Keratinocyte (primary cell): ENCODE measurements around the gene R3HDM4. TPM values are rescaled to one million over a fixed set of nuclear protein-coding genes. Genes with fewer than 3 reads are reported as not detected.

Experiments
- DNase-seq: peaks from one replicate; pipeline ENCODE4 v3.0.0-alpha.2; 2011; ENCODE audit warnings: low read depth, missing footprints, low spot score
- FAIRE-seq: peaks from 2 replicates; lab custom pipeline; 2011; peaks lifted over from hg19 to GRCh38; lab: Jason Lieb, UNC
- H2AFZ ChIP-seq: 2 replicates; pipeline ENCODE4 v1.6.0; 2012; ENCODE audit warnings: low read length, control low read depth, inconsistent platforms; ENCODE audit not compliant: control insufficient read depth
- H3K27ac ChIP-seq: 2 replicates; pipeline ENCODE4 v1.5.1; 2011; ENCODE audit warnings: low read length; ENCODE audit not compliant: control insufficient read depth, insufficient read depth
- H3K27me3 ChIP-seq: 3 replicates; pipeline ENCODE4 v1.6.0; 2011; ENCODE audit warnings: low read length; ENCODE audit not compliant: control insufficient read depth, insufficient read depth; ENCODE audit errors: extremely low read depth
- H3K36me3 ChIP-seq, 2 experiments: 2 replicates in 1 of 2; 3 replicates in 1 of 2; pipeline ENCODE4 v1.5.1; 2011; ENCODE audit warnings: low read length in 2 of 2, mild to moderate bottlenecking in 1 of 2; ENCODE audit not compliant: control insufficient read depth in 2 of 2, insufficient read depth in 2 of 2; ENCODE audit errors: extremely low read depth in 1 of 2
- H3K4me1 ChIP-seq: 3 replicates; pipeline ENCODE4 v1.5.1; 2011; ENCODE audit warnings: low read length; ENCODE audit not compliant: control insufficient read depth, insufficient read depth; ENCODE audit errors: extremely low read depth
- H3K4me2 ChIP-seq: 3 replicates; pipeline ENCODE4 v1.6.0; 2011; ENCODE audit warnings: low read depth, low read length; ENCODE audit not compliant: control insufficient read depth, insufficient read depth; ENCODE audit errors: extremely low read depth
- H3K4me3 ChIP-seq, 3 experiments: fragments of 200-600 bp in 1 of 3; sonication (generic) in 1 of 3; 2 replicates in 2 of 3; 3 replicates in 1 of 3; pipeline ENCODE4 v1.5.1; 2011 to 2016; ENCODE audit warnings: low read length in 3 of 3, mild to moderate bottlenecking in 3 of 3, control low read depth in 2 of 3, inconsistent platforms in 1 of 3, low read depth in 1 of 3, mixed read lengths in 1 of 3, mixed run types in 1 of 3, moderate library complexity in 1 of 3; ENCODE audit not compliant: control insufficient read depth in 2 of 3, insufficient read depth in 2 of 3; ENCODE audit errors: extremely low read depth in 1 of 3
- H3K79me2 ChIP-seq: 2 replicates; pipeline ENCODE4 v1.6.0; 2012; ENCODE audit warnings: low read length; ENCODE audit not compliant: control insufficient read depth, insufficient read depth
- H3K9ac ChIP-seq: 3 replicates; pipeline ENCODE4 v1.6.0; 2011; ENCODE audit warnings: low read length; ENCODE audit not compliant: control insufficient read depth, insufficient read depth; ENCODE audit errors: extremely low read depth
- H3K9me1 ChIP-seq: 3 replicates; pipeline ENCODE4 v1.6.0; 2011; ENCODE audit warnings: low read length; ENCODE audit not compliant: control insufficient read depth, insufficient read depth; ENCODE audit errors: extremely low read depth
- H3K9me3 ChIP-seq: 2 replicates; pipeline ENCODE4 v1.5.1; 2012; ENCODE audit warnings: low read depth, low read length; ENCODE audit not compliant: control insufficient read depth
- H4K20me1 ChIP-seq: 3 replicates; pipeline ENCODE4 v1.6.0; 2011; ENCODE audit warnings: low read length; ENCODE audit not compliant: control insufficient read depth, insufficient read depth; ENCODE audit errors: extremely low read depth
- EZH2 ChIP-seq: IDR thresholded peaks from one replicate; pipeline ENCODE4 v1.6.1; 2012; ENCODE audit warnings: inconsistent platforms, mild to moderate bottlenecking, low read length, moderate library complexity
- dilution Hi-C: fragments of 300-500 bp; cut with MboI; formaldehyde crosslinking; loops from one replicate; pipeline ENCODE4 v1.7.0; 2020; ENCODE audit warnings: low sequenced_read_pairs; ENCODE audit not compliant: extremely low pct_ligation_motif_present
- polyA plus RNA-seq, 5 experiments: library from polyadenylated mRNA; depleted of rRNA in 3 of 5; stranded (reverse) in 3 of 5; stranded (forward) in 1 of 5; unstranded in 1 of 5; fragments of >200 nt; gene quantifications; 1 replicate in 1 of 5; 2 replicates in 3 of 5; 3 replicates in 1 of 5; pipeline versions ENCODE4 v1.2.1 to v1.2.3, GENCODE V29; 2011 to 2012; ENCODE audit warnings: missing spikeins in 2 of 5, low read depth in 1 of 5, low replicate concordance in 1 of 5
- TF ChIP-seq, protein P1 (sequence below), 3 experiments: IDR thresholded peaks in 1 of 3; conservative IDR thresholded peaks in 1 of 3; optimal IDR thresholded peaks in 1 of 3; 2 replicates in 2 of 3; 3 replicates in 1 of 3; pipeline versions ENCODE3 to v1.5.1; 2011; ENCODE audit warnings: low read length in 3 of 3, mild to moderate bottlenecking in 3 of 3, moderate library complexity in 2 of 3, control low read depth in 1 of 3, inconsistent platforms in 1 of 3; ENCODE audit not compliant: insufficient read depth in 2 of 3; ENCODE audit errors: extremely low read depth in 1 of 3

The R3HDM4 gene
- polyA plus RNA-seq, 1 donor (not counting 4 experiments of a cell fraction or from before 2014, with no cell fraction given) = 33.5 TPM

DNA sequence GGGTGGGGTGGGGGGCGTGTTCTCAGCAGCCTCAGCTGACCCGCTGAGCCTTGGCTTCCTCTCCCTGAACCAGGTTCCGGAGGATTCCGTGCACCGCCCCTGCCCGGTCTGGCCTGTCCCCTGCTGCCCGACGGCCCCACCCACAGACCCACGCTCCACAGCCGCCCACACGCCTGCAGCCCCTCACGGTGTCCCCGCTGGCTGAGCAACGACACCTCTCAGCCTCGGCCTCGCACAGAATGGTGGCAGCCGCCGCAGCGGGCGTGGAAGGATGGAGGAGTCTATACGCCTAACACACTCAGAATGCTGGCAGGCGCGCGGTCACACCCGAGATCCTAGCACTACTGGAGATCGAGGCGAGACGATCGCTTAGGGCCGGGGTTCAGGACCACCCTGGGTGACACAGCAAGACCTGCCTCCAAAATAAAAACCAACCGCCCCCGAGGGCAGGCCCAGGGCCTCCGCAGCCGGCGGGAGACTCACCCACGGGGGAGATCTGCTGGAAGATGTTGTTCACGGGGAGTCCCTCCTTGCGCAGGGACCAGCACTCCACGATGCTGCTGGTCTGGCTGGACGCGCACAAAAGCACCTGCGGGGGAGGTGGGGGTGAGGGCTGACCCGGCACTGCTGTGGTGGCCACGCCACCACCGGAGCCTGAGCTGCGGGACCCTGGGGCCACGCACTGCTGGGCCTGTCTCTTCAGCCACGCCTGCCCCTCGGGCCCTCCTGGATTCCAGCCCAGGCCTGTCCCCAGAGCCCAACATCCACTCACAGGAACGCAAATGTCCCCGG, 28.4 kb downstream of the R3HDM4 start:
- no peak for TF ChIP-seq EZH2
- TF ChIP-seq, protein P1, sequence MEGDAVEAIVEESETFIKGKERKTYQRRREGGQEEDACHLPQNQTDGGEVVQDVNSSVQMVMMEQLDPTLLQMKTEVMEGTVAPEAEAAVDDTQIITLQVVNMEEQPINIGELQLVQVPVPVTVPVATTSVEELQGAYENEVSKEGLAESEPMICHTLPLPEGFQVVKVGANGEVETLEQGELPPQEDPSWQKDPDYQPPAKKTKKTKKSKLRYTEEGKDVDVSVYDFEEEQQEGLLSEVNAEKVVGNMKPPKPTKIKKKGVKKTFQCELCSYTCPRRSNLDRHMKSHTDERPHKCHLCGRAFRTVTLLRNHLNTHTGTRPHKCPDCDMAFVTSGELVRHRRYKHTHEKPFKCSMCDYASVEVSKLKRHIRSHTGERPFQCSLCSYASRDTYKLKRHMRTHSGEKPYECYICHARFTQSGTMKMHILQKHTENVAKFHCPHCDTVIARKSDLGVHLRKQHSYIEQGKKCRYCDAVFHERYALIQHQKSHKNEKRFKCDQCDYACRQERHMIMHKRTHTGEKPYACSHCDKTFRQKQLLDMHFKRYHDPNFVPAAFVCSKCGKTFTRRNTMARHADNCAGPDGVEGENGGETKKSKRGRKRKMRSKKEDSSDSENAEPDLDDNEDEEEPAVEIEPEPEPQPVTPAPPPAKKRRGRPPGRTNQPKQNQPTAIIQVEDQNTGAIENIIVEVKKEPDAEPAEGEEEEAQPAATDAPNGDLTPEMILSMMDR (optimal IDR thresholded peaks at IDR 0.05 in 1 of 3, IDR thresholded peaks at IDR 0.05 in 1 of 3, conservative IDR thresholded peaks at IDR 0.05 in 1 of 3; ENCODE audit: extremely low read depth in 1 of 3, insufficient read depth in 2 of 3, low read length in 3 of 3) = no peak

DNA sequence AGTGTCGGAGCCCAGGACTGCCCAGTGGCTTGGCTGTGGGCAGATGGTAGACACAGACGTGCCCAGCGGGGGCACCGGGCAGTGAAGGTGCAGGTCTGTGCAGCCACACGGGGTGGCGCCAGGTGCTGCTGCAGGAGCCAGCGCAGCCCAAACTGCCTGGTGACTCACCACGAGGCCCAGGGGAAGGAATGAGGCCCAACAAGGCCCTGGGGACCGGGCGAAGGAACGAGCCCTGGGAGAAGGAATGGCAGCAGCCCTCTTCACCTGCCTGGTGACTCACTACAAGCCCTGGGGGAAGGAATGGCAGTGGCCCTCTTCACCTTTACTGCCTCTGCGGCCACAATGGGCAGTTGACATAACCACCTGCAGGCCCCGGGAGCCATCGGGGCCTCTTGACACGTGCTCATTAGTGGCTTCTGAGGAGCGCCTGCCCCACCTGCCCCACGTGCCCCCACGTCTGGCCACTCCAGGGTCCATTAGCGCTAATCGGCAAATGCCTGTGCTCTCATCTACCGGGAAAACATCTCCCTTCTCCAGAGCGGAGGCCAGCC, 29.3 kb downstream of the R3HDM4 start:
- H3K79me2 ChIP-seq = no peaks in the 10 kb centered on the region
- H2AFZ ChIP-seq = no peak overlapping the region
- H3K36me3 ChIP-seq = peaks cover 11 to 13% of the 10 kb centered on the region in 2 experiments
- H3K27ac ChIP-seq = no peak overlapping the region
- no peaks in the 10 kb centered on the region for H3K9me1 ChIP-seq
- H3K9ac ChIP-seq = no peak overlapping the region
- DNase-seq (peak; percentile 63), FAIRE-seq (peak; percentile 49)
- H3K27me3 ChIP-seq = no peaks in the 10 kb centered on the region
- TF ChIP-seq EZH2 = no peak
- TF ChIP-seq, protein P1 (optimal IDR thresholded peaks at IDR 0.05 in 1 of 3, IDR thresholded peaks at IDR 0.05 in 1 of 3, conservative IDR thresholded peaks at IDR 0.05 in 1 of 3; ENCODE audit: extremely low read depth in 1 of 3, insufficient read depth in 2 of 3, low read length in 3 of 3) = peak; percentile 49 to 82 (median 80)
- dilution Hi-C loops = no loop called here
- H3K4me3 ChIP-seq = no peak overlapping the region
- peaks cover 2% of the 10 kb centered on the region for H4K20me1 ChIP-seq
- H3K4me1 ChIP-seq = peaks cover 6% of the 10 kb centered on the region
- no peak overlapping the region for H3K4me2 ChIP-seq
- no peaks in the 10 kb centered on the region for H3K9me3 ChIP-seq

More for the DNA sequence above, 28.4 kb downstream of the R3HDM4 start:
- no peak overlapping the region for H3K4me3 ChIP-seq
- H3K27me3 ChIP-seq = no peaks in the 10 kb centered on the region
- H3K79me2 ChIP-seq = no peaks in the 10 kb centered on the region
- dilution Hi-C loops = no loop called here
- peaks cover 6% of the 10 kb centered on the region for H3K4me1 ChIP-seq
- H3K27ac ChIP-seq = no peak overlapping the region
- FAIRE-seq (no peak), DNase-seq (no peak)
- no peaks in the 10 kb centered on the region for H3K9me3 ChIP-seq
- no peak overlapping the region for H3K9ac ChIP-seq
- H4K20me1 ChIP-seq = peaks cover 2% of the 10 kb centered on the region
- no peak overlapping the region for H2AFZ ChIP-seq
- H3K36me3 ChIP-seq = peaks cover 15 to 17% of the 10 kb centered on the region in 2 experiments
- H3K9me1 ChIP-seq = no peaks in the 10 kb centered on the region
- no peak overlapping the region for H3K4me2 ChIP-seq
